ENCODE results near the gene OTX1. TPM values are rescaled to one million over a fixed set of nuclear protein-coding genes. Genes with fewer than 3 reads are reported as not detected.

Gene OTX1
- not detected in 2 replicates for total RNA-seq

GRCh38 chr2:63050334-63051041, at the start of gene OTX1:
TSS of gene OTX1 (plus strand) at chr2:63050830. CDS start at chr2:63052991, 2,161 bp downstream.

All from bladder microvascular endothelial cell (primary cell).